A673 (cell line): ENCODE results near the gene LAT. TPM values are rescaled to one million over a fixed set of nuclear protein-coding genes. Genes with fewer than 3 reads are reported as not detected.
"Not testable (repeated sequence)": the region's sequence is repeated elsewhere in the genome, so short reads cannot be mapped to it uniquely, and the experiment has no call there.

ENCODE experiments used
- BruUV-seq: library from RNA; stranded (reverse); fragments of 400-500 nt; replicated peaks from 2 replicates; lab custom pipeline; 2021; lab: Mats Ljungman, UMichigan
- CTCF ChIA-PET: fragments of 300-600 bp; sonication (Branson Sonifier 250); formaldehyde crosslinking; loops from one replicate; lab custom pipeline; 2022; ENCODE audit warnings: antibody characterized with exemption; lab: Charles Lee
- POLR2A ChIA-PET: fragments of 300-600 bp; sonication (Branson Sonifier 250); formaldehyde crosslinking; loops from one replicate; lab custom pipeline; 2022; ENCODE audit warnings: antibody characterized with exemption; ENCODE audit not compliant: low non-redundant PET; lab: Charles Lee
- DNase-seq: peaks from one replicate; pipeline ENCODE4 v3.0.0-alpha.2; 2015; ENCODE audit warnings: low spot score
- H3K27ac ChIP-seq: fragments of 200-600 bp; sonication (generic); 2 replicates; pipeline ENCODE4 v1.5.1; 2016; ENCODE audit warnings: mixed run types, low read depth, mild to moderate bottlenecking, mixed read lengths, antibody characterized with exemption, low read length; ENCODE audit not compliant: poor library complexity, severe bottlenecking
- H3K27me3 ChIP-seq: fragments of 200-600 bp; sonication (generic); replicated peaks from 2 replicates; pipeline ENCODE4 v1.6.1; 2017; ENCODE audit warnings: mixed run types, low read depth, mild to moderate bottlenecking, mixed read lengths, antibody characterized with exemption, low read length; ENCODE audit not compliant: insufficient read depth, poor library complexity
- H3K36me3 ChIP-seq: fragments of 200-600 bp; sonication (generic); 2 replicates; pipeline ENCODE4 v1.6.1; 2016; ENCODE audit warnings: mixed run types, mild to moderate bottlenecking, mixed read lengths, antibody characterized with exemption, low read length; ENCODE audit not compliant: insufficient read depth, poor library complexity, severe bottlenecking
- H3K4me1 ChIP-seq: fragments of 200-600 bp; sonication (generic); 2 replicates; pipeline ENCODE4 v1.6.1; 2017; ENCODE audit warnings: mixed run types, mild to moderate bottlenecking, mixed read lengths, antibody characterized with exemption, low read length; ENCODE audit not compliant: insufficient read depth, poor library complexity, severe bottlenecking
- H3K4me3 ChIP-seq: fragments of 200-600 bp; sonication (generic); 2 replicates; pipeline ENCODE4 v1.5.1; 2016; ENCODE audit warnings: low read depth, mixed run types, mild to moderate bottlenecking, mixed read lengths, low read length; ENCODE audit not compliant: poor library complexity, severe bottlenecking
- H3K9me3 ChIP-seq: fragments of 200-600 bp; sonication (generic); 2 replicates; pipeline ENCODE4 v1.6.1; 2016; ENCODE audit warnings: mixed run types, low read depth, mild to moderate bottlenecking, mixed read lengths, antibody characterized with exemption, low read length; ENCODE audit not compliant: poor library complexity, severe bottlenecking
- CTCF ChIP-seq: fragments of 300-800, 200-600 bp; sonication (generic); conservative IDR thresholded peaks from 2 replicates; pipeline ENCODE4 v1.5.1; 2017; ENCODE audit warnings: low read depth, mild to moderate bottlenecking, antibody characterized with exemption, low read length, moderate library complexity, mixed read lengths
- EZH2 ChIP-seq: fragments of 200-600 bp; sonication (generic); IDR thresholded peaks from 2 replicates; pipeline ENCODE4 v1.6.1; 2017; ENCODE audit warnings: borderline replicate concordance, low read depth, mild to moderate bottlenecking, mixed read lengths, antibody characterized with exemption, low read length; ENCODE audit not compliant: poor library complexity, severe bottlenecking
- intact Hi-C: fragments of 100-400 bp; cut with micrococcal nuclease; formaldehyde crosslinking; loops from one replicate; pipeline ENCODE4 v1.10.0; 2022; ENCODE audit not compliant: unreplicated experiment
- total RNA-seq: library from RNA; stranded (reverse); gene quantifications from 2 replicates; pipeline ENCODE4 v1.2.3, GENCODE V29; 2021

The LAT gene
- total RNA-seq, 1 experiment from 2014 or later = 2.8 TPM

GRCh38 chr16:28974437-28975157, 10.3 kb upstream of the LAT start, which contains the start of gene SPNS1:
Gene SPNS1, plus strand, starts transcription at chr16:28974778. Its CDS starts 374 bp downstream, at chr16:28975152.
- ChIA-PET CTCF (no interaction called here), POLR2A (interaction anchor here (0.6 kb wide), 1 partner anchor 112 kb away, joined by 3 read pairs; no protein-coding TSS in a partner anchor)
- no peak for TF ChIP-seq CTCF
- no peak for TF ChIP-seq EZH2
- Histone ChIP-seq H3K9me3 (no peaks in the 10 kb centered on the region), H3K4me1 (peaks cover 8% of the 10 kb centered on the region), H3K27me3 (no peaks in the 10 kb centered on the region), H3K4me3 (peak within 1 kb of the TSS; percentile 99), H3K36me3 (no peaks in the 10 kb centered on the region), H3K27ac (peak within 1 kb of the TSS; percentile 51)
- intact Hi-C loops = no loop called here
- peak; percentile 97 for DNase-seq
- BruUV-seq = no TSS peak

GRCh38 chr16:28975158-28975599, 9.7 kb upstream of the LAT start:
- TF ChIP-seq CTCF = no peak
- no peak for TF ChIP-seq EZH2
- peak overlapping the region; percentile 99 for H3K4me3 ChIP-seq
- CTCF ChIA-PET = no interaction called here
- peaks cover 8% of the 10 kb centered on the region for H3K4me1 ChIP-seq
- H3K9me3 ChIP-seq = no peaks in the 10 kb centered on the region
- BruUV-seq = no TSS peak
- intact Hi-C loops = no loop called here
- no peaks in the 10 kb centered on the region for H3K36me3 ChIP-seq
- peak overlapping the region; percentile 51 for H3K27ac ChIP-seq
- no peak for DNase-seq
- H3K27me3 ChIP-seq = no peaks in the 10 kb centered on the region
- POLR2A ChIA-PET = no interaction called here

- H3K9me3 ChIP-seq = no peaks in the 10 kb centered on the region
- DNase-seq = no peak
- TF ChIP-seq EZH2 = no peak
- peak; percentile 53 for TF ChIP-seq CTCF
- H3K36me3 ChIP-seq = peaks cover 3% of the 10 kb centered on the region
- H3K27ac ChIP-seq = no peak overlapping the region
- H3K4me1 ChIP-seq = peaks cover 8% of the 10 kb centered on the region
- ChIA-PET CTCF (interaction anchor here (0.5 to 0.6 kb wide), 2 partner anchors 124 to 246 kb away, joined by 3 to 9 read pairs; no protein-coding TSS in a partner anchor), POLR2A (no interaction called here)
- no peak overlapping the region for H3K4me3 ChIP-seq
- H3K27me3 ChIP-seq = no peaks in the 10 kb centered on the region
- intact Hi-C loops = no loop called here
- no TSS peak for BruUV-seq
Measured at GRCh38 chr16:28977703-28978662, 6.9 kb upstream of the LAT start.

- H3K36me3 ChIP-seq, H3K4me3 ChIP-seq, H3K27ac ChIP-seq, DNase-seq, H3K27me3 ChIP-seq, POLR2A ChIA-PET, intact Hi-C loops, H3K9me3 ChIP-seq, H3K4me1 ChIP-seq, BruUV-seq, CTCF ChIA-PET: not testable (repeated sequence)
Measured at GRCh38 chr16:28980330-28980729, 4.5 kb upstream of the LAT start.
